HEK293 (cell line): ENCODE measurements around the gene WDR5B.

Experiments
- CTCF ChIA-PET: fragments of 350-600 bp; formaldehyde crosslinking; extraction: SDS; loops from one replicate; lab custom pipeline; 2021; ENCODE audit warnings: antibody characterized with exemption; lab: Yijun Ruan, JAX
- POLR2A ChIA-PET: fragments of 300-600 bp; formaldehyde crosslinking; extraction: SDS; loops from one replicate; lab custom pipeline; 2020; ENCODE audit warnings: antibody characterized with exemption, inconsistent platforms; lab: Yijun Ruan, JAX
- H3K27ac ChIP-seq: fragments of 200-500 bp; sonication (Bioruptor generic); 2 replicates; pipeline ENCODE4 v1.5.1; 2014; ENCODE audit warnings: low read depth, low read length, control low read depth, inconsistent platforms; ENCODE audit errors: extremely low read depth
- H3K36me3 ChIP-seq, 2 experiments: fragments of 200-500 bp in 1 of 2; sonication (Bioruptor generic) in 1 of 2; 1 replicate in 1 of 2; 2 replicates in 1 of 2; pipeline ENCODE4 v1.5.1; 2014 to 2017; ENCODE audit warnings: inconsistent platforms in 2 of 2, low read length in 2 of 2; ENCODE audit not compliant: control insufficient read depth in 2 of 2, insufficient read depth in 1 of 2
- H3K4me1 ChIP-seq: fragments of 200-500 bp; sonication (Bioruptor generic); 2 replicates; pipeline ENCODE4 v1.5.1; 2014; ENCODE audit warnings: mild to moderate bottlenecking, low read length, inconsistent platforms; ENCODE audit not compliant: control insufficient read depth, insufficient read depth
- H3K4me3 ChIP-seq: 2 replicates; pipeline ENCODE4 v1.5.1; 2011; ENCODE audit warnings: low read depth, mild to moderate bottlenecking, control low read depth, low read length, moderate library complexity
- H3K9me3 ChIP-seq: fragments of 200-500 bp; sonication (Bioruptor generic); 2 replicates; pipeline ENCODE4 v1.5.1; 2014; ENCODE audit warnings: low read depth, low read length, inconsistent platforms; ENCODE audit not compliant: control insufficient read depth, insufficient read depth
- HOXA7 ChIP-seq: sonication (generic); formaldehyde crosslinking; IDR thresholded peaks from 2 replicates; pipeline ENCODE4 v1.8.1; 2022; ENCODE audit warnings: missing genetic modification reagents, borderline replicate concordance
- SP7 ChIP-seq: fragments of 450-650 bp; formaldehyde crosslinking; IDR thresholded peaks from 2 replicates; pipeline ENCODE4 v1.5.1; 2016; ENCODE audit warnings: missing biosample characterization, missing genetic modification characterization
- ZBTB8A ChIP-seq: fragments of 450-650 bp; formaldehyde crosslinking; IDR thresholded peaks from 2 replicates; pipeline ENCODE4 v1.5.1; 2016; ENCODE audit warnings: missing biosample characterization, missing genetic modification characterization
- ZFP69B ChIP-seq: fragments of 450-650 bp; formaldehyde crosslinking; IDR thresholded peaks from 2 replicates; pipeline ENCODE4 v1.5.1; 2016; ENCODE audit warnings: missing biosample characterization, missing genetic modification characterization
- ZNF174 ChIP-seq: fragments of 450-650 bp; formaldehyde crosslinking; IDR thresholded peaks from 2 replicates; pipeline ENCODE4 v1.5.0; 2017; ENCODE audit warnings: missing biosample characterization, mild to moderate bottlenecking, missing genetic modification characterization
- ZNF211 ChIP-seq: fragments of 450-650 bp; formaldehyde crosslinking; IDR thresholded peaks from 2 replicates; pipeline ENCODE4 v1.5.1; 2016; ENCODE audit warnings: low read depth, missing biosample characterization, missing genetic modification characterization
- ZNF248 ChIP-seq: fragments of 450-650 bp; formaldehyde crosslinking; IDR thresholded peaks from 2 replicates; pipeline ENCODE4 v1.5.1; 2017; ENCODE audit warnings: missing biosample characterization, missing genetic modification characterization
- ZNF341 ChIP-seq: fragments of 450-650 bp; formaldehyde crosslinking; IDR thresholded peaks from 2 replicates; pipeline ENCODE4; 2016; ENCODE audit warnings: low read depth, missing biosample characterization, missing genetic modification characterization
- ZNF404 ChIP-seq: fragments of 450-650 bp; formaldehyde crosslinking; IDR thresholded peaks from 2 replicates; pipeline ENCODE4 v1.5.1; 2017; ENCODE audit warnings: missing biosample characterization, missing genetic modification characterization
- ZNF549 ChIP-seq: fragments of 450-650 bp; IDR thresholded peaks from 2 replicates; pipeline ENCODE4 v1.5.1; 2018; ENCODE audit warnings: missing biosample characterization, missing genetic modification characterization, mild to moderate bottlenecking, inconsistent platforms, moderate library complexity
- ZNF561 ChIP-seq: fragments of 450-650 bp; IDR thresholded peaks from 2 replicates; pipeline ENCODE4 v1.5.1; 2018; ENCODE audit warnings: missing biosample characterization, missing genetic modification characterization, borderline replicate concordance
- ZNF76 ChIP-seq: fragments of 450-650 bp; formaldehyde crosslinking; IDR thresholded peaks from 2 replicates; pipeline ENCODE4; 2016; ENCODE audit warnings: low read depth, missing biosample characterization, missing genetic modification characterization, borderline replicate concordance
- ZSCAN16 ChIP-seq: fragments of 450-650 bp; formaldehyde crosslinking; IDR thresholded peaks from 2 replicates; pipeline ENCODE4 v1.5.1; 2016; ENCODE audit warnings: missing biosample characterization, missing genetic modification characterization
- TF ChIP-seq, protein P1 (sequence below): sonication (generic); formaldehyde crosslinking; IDR thresholded peaks from 2 replicates; pipeline ENCODE4 v1.8.1; 2022; ENCODE audit warnings: mild to moderate bottlenecking, moderate library complexity, missing genetic modification reagents
- TF ChIP-seq, protein P2 (sequence below): fragments of 450-650 bp; formaldehyde crosslinking; IDR thresholded peaks from 2 replicates; pipeline ENCODE4 v1.5.1; 2016; ENCODE audit warnings: missing biosample characterization, missing genetic modification characterization
- TF ChIP-seq, protein P3 (sequence below): fragments of 450-650 bp; formaldehyde crosslinking; IDR thresholded peaks from 2 replicates; pipeline ENCODE4 v1.5.1; 2016; ENCODE audit warnings: missing biosample characterization, missing genetic modification characterization

Gene WDR5B

DNA sequence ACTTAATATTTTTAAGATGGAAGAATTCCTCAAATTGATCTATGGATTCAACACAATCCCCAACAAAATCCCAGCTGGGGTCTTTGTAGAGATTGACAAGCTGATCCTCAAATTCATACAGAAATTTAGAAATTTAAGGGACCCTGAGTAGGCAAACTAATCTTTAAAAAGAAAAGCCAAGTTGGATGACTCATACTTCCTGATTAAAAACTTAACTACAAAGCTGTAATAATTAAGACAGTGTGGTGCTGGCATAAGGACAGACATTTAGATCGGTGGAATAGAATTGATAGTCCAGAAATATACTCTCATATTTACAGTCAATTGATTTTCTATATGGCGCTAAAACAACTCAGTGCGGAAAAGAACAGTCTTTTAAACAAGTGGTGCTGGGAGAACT lies 20.3 kb downstream of the WDR5B start:
- Histone ChIP-seq H3K4me1 (no peaks in the 10 kb centered on the region), H3K9me3 (no peaks in the 10 kb centered on the region), H3K4me3 (no peak overlapping the region), H3K27ac (no peak overlapping the region), H3K36me3 (no peaks in the 10 kb centered on the region)
- CTCF ChIA-PET, result interaction anchor here (1.3 kb wide), 1 partner anchor 11 kb away, joined by 6 read pairs; the partner anchor contains the start of gene FAM162A
- TF ChIP-seq SP7 (tag by site-specific recombination), result no peak
- TF ChIP-seq ZNF549 (tag by site-specific recombination), result no peak
- no peak for TF ChIP-seq ZNF561 (tag by site-specific recombination)
- TF ChIP-seq ZNF248 (tag by site-specific recombination), result no peak
- no peak for TF ChIP-seq HOXA7 (CRISPR knock-in tag)
- TF ChIP-seq, protein P1, sequence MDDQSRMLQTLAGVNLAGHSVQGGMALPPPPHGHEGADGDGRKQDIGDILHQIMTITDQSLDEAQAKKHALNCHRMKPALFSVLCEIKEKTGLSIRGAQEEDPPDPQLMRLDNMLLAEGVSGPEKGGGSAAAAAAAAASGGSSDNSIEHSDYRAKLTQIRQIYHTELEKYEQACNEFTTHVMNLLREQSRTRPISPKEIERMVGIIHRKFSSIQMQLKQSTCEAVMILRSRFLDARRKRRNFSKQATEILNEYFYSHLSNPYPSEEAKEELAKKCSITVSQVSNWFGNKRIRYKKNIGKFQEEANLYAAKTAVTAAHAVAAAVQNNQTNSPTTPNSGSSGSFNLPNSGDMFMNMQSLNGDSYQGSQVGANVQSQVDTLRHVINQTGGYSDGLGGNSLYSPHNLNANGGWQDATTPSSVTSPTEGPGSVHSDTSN (CRISPR knock-in tag), result no peak
- TF ChIP-seq ZNF404 (tag by site-specific recombination), result no peak
- no peak for TF ChIP-seq ZNF76
- POLR2A ChIA-PET, result no interaction called here

DNA sequence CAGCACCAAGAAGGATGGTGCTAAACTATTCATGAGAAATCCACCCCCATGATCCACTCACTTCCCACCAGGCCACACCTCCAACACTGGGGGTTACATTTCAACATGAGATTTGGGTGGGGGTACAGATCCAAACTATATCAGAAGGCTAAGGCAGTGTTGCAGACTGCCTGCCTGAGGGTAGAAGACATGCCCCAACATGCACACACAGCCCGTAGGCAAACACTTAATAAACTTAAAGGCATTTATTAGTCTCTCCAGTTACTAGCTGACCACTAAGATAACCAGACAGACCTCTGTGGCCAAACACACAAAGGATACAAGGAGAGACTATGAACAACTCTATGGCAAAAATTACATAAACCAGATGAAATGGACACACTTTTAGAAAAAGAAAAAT lies 21.7 kb downstream of the WDR5B start:
- Histone ChIP-seq H3K4me3 (no peak overlapping the region), H3K4me1 (no peaks in the 10 kb centered on the region), H3K9me3 (no peaks in the 10 kb centered on the region), H3K36me3 (no peaks in the 10 kb centered on the region), H3K27ac (no peak overlapping the region)
- ChIA-PET CTCF (interaction anchor here (0.6 to 2.9 kb wide), 6 partner anchors 8 to 285 kb away, joined by 3 to 20 read pairs (median 3); no protein-coding TSS in a partner anchor), POLR2A (interaction anchor here (2.0 kb wide), 1 partner anchor 11 kb away, joined by 15 read pairs; the partner anchor contains the start of genes FAM162A and MIX23)
- TF ChIP-seq ZSCAN16 (tag by site-specific recombination) (no peak), ZNF341 (tag by site-specific recombination) (no peak), ZNF174 (tag by site-specific recombination) (no peak), ZBTB8A (no peak), ZNF211 (tag by site-specific recombination) (no peak), ZFP69B (tag by site-specific recombination) (no peak)
- TF ChIP-seq, protein P2, sequence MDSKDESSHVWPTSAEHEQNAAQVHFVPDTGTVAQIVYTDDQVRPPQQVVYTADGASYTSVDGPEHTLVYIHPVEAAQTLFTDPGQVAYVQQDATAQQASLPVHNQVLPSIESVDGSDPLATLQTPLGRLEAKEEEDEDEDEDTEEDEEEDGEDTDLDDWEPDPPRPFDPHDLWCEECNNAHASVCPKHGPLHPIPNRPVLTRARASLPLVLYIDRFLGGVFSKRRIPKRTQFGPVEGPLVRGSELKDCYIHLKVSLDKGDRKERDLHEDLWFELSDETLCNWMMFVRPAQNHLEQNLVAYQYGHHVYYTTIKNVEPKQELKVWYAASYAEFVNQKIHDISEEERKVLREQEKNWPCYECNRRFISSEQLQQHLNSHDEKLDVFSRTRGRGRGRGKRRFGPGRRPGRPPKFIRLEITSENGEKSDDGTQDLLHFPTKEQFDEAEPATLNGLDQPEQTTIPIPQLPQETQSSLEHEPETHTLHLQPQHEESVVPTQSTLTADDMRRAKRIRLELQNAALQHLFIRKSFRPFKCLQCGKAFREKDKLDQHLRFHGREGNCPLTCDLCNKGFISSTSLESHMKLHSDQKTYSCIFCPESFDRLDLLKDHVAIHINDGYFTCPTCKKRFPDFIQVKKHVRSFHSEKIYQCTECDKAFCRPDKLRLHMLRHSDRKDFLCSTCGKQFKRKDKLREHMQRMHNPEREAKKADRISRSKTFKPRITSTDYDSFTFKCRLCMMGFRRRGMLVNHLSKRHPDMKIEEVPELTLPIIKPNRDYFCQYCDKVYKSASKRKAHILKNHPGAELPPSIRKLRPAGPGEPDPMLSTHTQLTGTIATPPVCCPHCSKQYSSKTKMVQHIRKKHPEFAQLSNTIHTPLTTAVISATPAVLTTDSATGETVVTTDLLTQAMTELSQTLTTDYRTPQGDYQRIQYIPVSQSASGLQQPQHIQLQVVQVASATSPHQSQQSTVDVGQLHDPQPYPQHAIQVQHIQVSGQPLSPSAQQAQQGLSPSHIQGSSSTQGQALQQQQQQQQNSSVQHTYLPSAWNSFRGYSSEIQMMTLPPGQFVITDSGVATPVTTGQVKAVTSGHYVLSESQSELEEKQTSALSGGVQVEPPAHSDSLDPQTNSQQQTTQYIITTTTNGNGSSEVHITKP (tag by site-specific recombination), result peak; percentile 37; the same call in 1 of the 2 replicates
- TF ChIP-seq, protein P3, sequence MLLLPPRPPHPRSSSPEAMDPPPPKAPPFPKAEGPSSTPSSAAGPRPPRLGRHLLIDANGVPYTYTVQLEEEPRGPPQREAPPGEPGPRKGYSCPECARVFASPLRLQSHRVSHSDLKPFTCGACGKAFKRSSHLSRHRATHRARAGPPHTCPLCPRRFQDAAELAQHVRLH, result no peak
